Activated CD4-positive, alpha-beta memory T cell treated with anti-CD3 and anti-CD28 coated beads for 36 hours (primary cell): ENCODE measurements around the gene SPRR1A. TPM values are rescaled to one million over a fixed set of nuclear protein-coding genes. Genes with fewer than 3 reads are reported as not detected.

Experiments
- CTCF ChIA-PET: fragments of 350-600 bp; sonication (Branson Sonifier 250); formaldehyde crosslinking; loops from one replicate; lab custom pipeline; 2021; ENCODE audit warnings: antibody characterized with exemption, inconsistent platforms; lab: Charles Lee
- POLR2A ChIA-PET: fragments of 350-600 bp; sonication (Branson Sonifier 250); formaldehyde crosslinking; loops from one replicate; lab custom pipeline; 2021; ENCODE audit warnings: antibody characterized with exemption; lab: Charles Lee
- DNase-seq: peaks from one replicate; pipeline ENCODE4 v3.0.0-alpha.2; 2020
- H3K27ac Mint-ChIP-seq: one replicate; pipeline ENCODE4 v1.8.0; 2021; ENCODE audit warnings: mixed read lengths
- H3K27me3 Mint-ChIP-seq: one replicate; pipeline ENCODE4 v1.8.0; 2021; ENCODE audit warnings: mixed read lengths
- H3K36me3 Mint-ChIP-seq: one replicate; pipeline ENCODE4 v1.8.0; 2021; ENCODE audit warnings: mixed read lengths
- H3K4me1 Mint-ChIP-seq: one replicate; pipeline ENCODE4 v1.8.0; 2021; ENCODE audit warnings: low read depth, mixed read lengths
- H3K4me3 Mint-ChIP-seq: one replicate; pipeline ENCODE4 v1.8.0; 2021; ENCODE audit warnings: mild to moderate bottlenecking, mixed read lengths
- H3K9me3 Mint-ChIP-seq: one replicate; pipeline ENCODE4 v1.8.0; 2021; ENCODE audit warnings: mixed read lengths
- intact Hi-C: fragments of 100-400 bp; cut with micrococcal nuclease; formaldehyde crosslinking; loops from one replicate; pipeline ENCODE4 v1.15.1; 2023
- total RNA-seq, 2 experiments: library from RNA; stranded (reverse); gene quantifications; one replicate each; pipeline ENCODE4 v1.2.3, GENCODE V29; 2021

The SPRR1A gene
- total RNA-seq, 2 experiments from 2014 or later, result not detected

- ChIA-PET CTCF (no interaction called here), POLR2A (no interaction called here)
- Mint-ChIP-seq H3K4me3 (no peak overlapping the region), H3K9me3 (no peaks in the 10 kb centered on the region), H3K27ac (no peak overlapping the region), H3K27me3 (peaks cover 32% of the 10 kb centered on the region), H3K36me3 (no peaks in the 10 kb centered on the region), H3K4me1 (no peaks in the 10 kb centered on the region)
- DNase-seq, result no peak
- intact Hi-C loops, result no loop called here
Measured at GRCh38 chr1:152980676-152981075, 3.2 kb upstream of the SPRR1A start.

GRCh38 chr1:152981146-152981871 is 2.6 kb upstream of the SPRR1A start:
- Mint-ChIP-seq H3K4me1 (no peaks in the 10 kb centered on the region), H3K27ac (no peak overlapping the region), H3K9me3 (no peaks in the 10 kb centered on the region), H3K36me3 (no peaks in the 10 kb centered on the region), H3K27me3 (peaks cover 34% of the 10 kb centered on the region), H3K4me3 (no peak overlapping the region)
- CTCF ChIA-PET, result no interaction called here
- DNase-seq, result no peak
- POLR2A ChIA-PET, result no interaction called here
- intact Hi-C loops, result no loop called here

DNA sequence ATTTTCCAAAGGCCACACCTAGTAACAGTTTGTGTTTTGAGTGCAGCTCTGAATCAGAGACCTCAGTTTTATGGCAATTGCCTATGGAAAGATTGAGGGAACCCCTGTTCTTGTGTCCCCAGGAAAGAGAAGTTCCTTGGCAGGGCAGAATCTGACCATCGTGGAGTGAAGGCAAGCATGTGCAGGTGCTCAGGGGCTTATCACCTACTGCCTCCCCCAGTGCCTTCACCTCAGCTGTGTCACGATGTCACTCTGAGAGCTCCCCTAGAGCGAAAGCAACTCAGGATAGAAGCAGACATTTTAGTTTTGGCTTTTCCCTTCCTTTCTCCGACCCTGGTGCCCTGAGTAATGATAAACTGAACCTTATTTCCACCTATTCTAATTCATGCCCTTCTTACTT is 1.8 kb upstream of the SPRR1A start:
- H3K27ac Mint-ChIP-seq, result no peak overlapping the region
- H3K4me3 Mint-ChIP-seq, result no peak overlapping the region
- H3K9me3 Mint-ChIP-seq, result no peaks in the 10 kb centered on the region
- DNase-seq, result no peak
- ChIA-PET POLR2A (no interaction called here), CTCF (no interaction called here)
- no peaks in the 10 kb centered on the region for H3K36me3 Mint-ChIP-seq
- intact Hi-C loops, result no loop called here
- no peaks in the 10 kb centered on the region for H3K4me1 Mint-ChIP-seq
- peaks cover 36% of the 10 kb centered on the region for H3K27me3 Mint-ChIP-seq

- ChIA-PET CTCF (no interaction called here), POLR2A (no interaction called here)
- H3K9me3 Mint-ChIP-seq, result peaks cover 2% of the 10 kb centered on the region
- intact Hi-C loops, result no loop called here
- no peaks in the 10 kb centered on the region for H3K36me3 Mint-ChIP-seq
- H3K27ac Mint-ChIP-seq, result no peak overlapping the region
- no peak overlapping the region for H3K4me3 Mint-ChIP-seq
- no peaks in the 10 kb centered on the region for H3K4me1 Mint-ChIP-seq
- DNase-seq, result no peak
- peaks cover 44% of the 10 kb centered on the region for H3K27me3 Mint-ChIP-seq
Measured at GRCh38 chr1:152983234-152983633, 647 bp upstream of the SPRR1A start.

DNA sequence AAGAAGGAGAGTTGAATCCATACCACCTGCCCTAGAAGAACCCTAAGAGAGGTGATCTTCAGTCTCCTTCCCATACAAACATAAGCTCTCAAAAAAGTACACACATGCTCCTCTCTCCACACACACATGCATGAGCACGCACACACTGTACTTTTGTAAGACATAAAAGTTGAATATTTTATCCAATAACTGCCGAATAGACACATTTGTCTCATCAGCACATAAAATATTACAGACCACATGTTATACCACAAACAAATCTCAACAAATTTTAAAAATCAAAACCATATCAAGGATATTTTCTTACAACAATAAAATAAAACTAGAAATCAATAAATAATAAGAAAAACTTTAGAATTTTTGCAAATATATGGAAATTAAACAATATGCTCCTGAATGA is 2.7 kb downstream of the SPRR1A start:
- Mint-ChIP-seq H3K9me3 (peaks cover 2% of the 10 kb centered on the region), H3K27me3 (peaks cover 38% of the 10 kb centered on the region), H3K4me1 (no peaks in the 10 kb centered on the region), H3K4me3 (no peak overlapping the region), H3K36me3 (no peaks in the 10 kb centered on the region), H3K27ac (no peak overlapping the region)
- no peak for DNase-seq
- CTCF ChIA-PET, result no interaction called here
- intact Hi-C loops, result no loop called here
- POLR2A ChIA-PET, result no interaction called here

DNA sequence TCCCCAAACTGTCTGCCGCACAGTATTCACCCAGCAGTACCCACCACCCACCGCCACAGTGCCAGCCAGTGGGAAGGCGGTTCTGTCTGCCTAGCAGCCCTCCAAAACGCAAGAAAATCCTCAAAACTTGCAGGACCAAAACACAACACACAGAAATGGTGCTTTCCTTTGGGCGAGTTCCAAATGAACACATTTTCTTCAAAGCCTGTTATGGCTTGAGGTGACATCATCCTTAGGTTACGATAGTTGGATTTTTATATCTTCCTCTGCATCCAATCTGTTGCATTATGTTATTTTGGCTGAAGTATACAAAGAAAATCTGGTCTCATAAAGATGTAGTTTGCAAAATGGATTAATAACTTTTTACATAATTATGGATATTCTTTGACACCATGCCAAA is 9.3 kb downstream of the SPRR1A start:
- ChIA-PET CTCF (no interaction called here), POLR2A (no interaction called here)
- H3K27me3 Mint-ChIP-seq, result peaks cover 7% of the 10 kb centered on the region
- no peaks in the 10 kb centered on the region for H3K4me1 Mint-ChIP-seq
- no peak for DNase-seq
- H3K27ac Mint-ChIP-seq, result no peak overlapping the region
- H3K4me3 Mint-ChIP-seq, result no peak overlapping the region
- no peaks in the 10 kb centered on the region for H3K36me3 Mint-ChIP-seq
- intact Hi-C loops, result no loop called here
- no peaks in the 10 kb centered on the region for H3K9me3 Mint-ChIP-seq

GRCh38 chr1:152995842-152996241 is 12.0 kb downstream of the SPRR1A start:
- intact Hi-C loops, result no loop called here
- H3K4me3 Mint-ChIP-seq, result no peak overlapping the region
- H3K27me3 Mint-ChIP-seq, result peaks cover 12% of the 10 kb centered on the region
- no peaks in the 10 kb centered on the region for H3K36me3 Mint-ChIP-seq
- H3K9me3 Mint-ChIP-seq, result no peaks in the 10 kb centered on the region
- CTCF ChIA-PET, result no interaction called here
- DNase-seq, result no peak
- H3K27ac Mint-ChIP-seq, result no peak overlapping the region
- H3K4me1 Mint-ChIP-seq, result no peaks in the 10 kb centered on the region
- POLR2A ChIA-PET, result no interaction called here

- Mint-ChIP-seq H3K36me3 (no peaks in the 10 kb centered on the region), H3K27ac (no peak overlapping the region), H3K9me3 (no peaks in the 10 kb centered on the region), H3K4me3 (no peak overlapping the region), H3K4me1 (no peaks in the 10 kb centered on the region), H3K27me3 (peaks cover 14% of the 10 kb centered on the region)
- ChIA-PET CTCF (no interaction called here), POLR2A (no interaction called here)
- DNase-seq, result no peak
- intact Hi-C loops, result no loop called here
Measured at GRCh38 chr1:152996633-152997400, 12.9 kb downstream of the SPRR1A start.

DNA sequence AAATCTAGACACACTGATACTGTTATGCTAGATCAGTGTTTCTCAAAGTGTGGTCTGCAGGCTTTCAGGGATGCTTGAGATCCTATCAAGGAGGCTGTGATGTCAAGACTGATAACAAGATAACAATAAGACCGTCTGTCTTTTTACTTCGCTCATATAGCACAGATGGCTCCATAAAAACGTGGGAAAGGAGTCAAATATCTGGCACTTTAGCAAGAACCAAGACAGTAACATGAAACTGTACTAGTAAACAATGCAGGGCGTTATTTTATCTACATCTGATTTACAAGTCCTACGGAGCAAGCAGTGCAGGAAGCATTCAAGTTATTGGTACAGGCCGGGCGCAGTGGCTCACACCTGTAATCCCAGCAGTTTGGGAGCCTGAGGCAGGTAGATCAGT is 14.0 kb downstream of the SPRR1A start:
- no peaks in the 10 kb centered on the region for H3K4me1 Mint-ChIP-seq
- POLR2A ChIA-PET, result no interaction called here
- intact Hi-C loops, result no loop called here
- DNase-seq, result no peak
- CTCF ChIA-PET, result no interaction called here
- H3K27ac Mint-ChIP-seq, result no peak overlapping the region
- no peaks in the 10 kb centered on the region for H3K36me3 Mint-ChIP-seq
- peaks cover 14% of the 10 kb centered on the region for H3K27me3 Mint-ChIP-seq
- H3K4me3 Mint-ChIP-seq, result no peak overlapping the region
- H3K9me3 Mint-ChIP-seq, result no peaks in the 10 kb centered on the region

- H3K4me1 Mint-ChIP-seq, result no peaks in the 10 kb centered on the region
- ChIA-PET POLR2A (no interaction called here), CTCF (no interaction called here)
- DNase-seq, result no peak
- H3K36me3 Mint-ChIP-seq, result no peaks in the 10 kb centered on the region
- peaks cover 14% of the 10 kb centered on the region for H3K27me3 Mint-ChIP-seq
- no peak overlapping the region for H3K27ac Mint-ChIP-seq
- intact Hi-C loops, result no loop called here
- H3K4me3 Mint-ChIP-seq, result no peak overlapping the region
- no peaks in the 10 kb centered on the region for H3K9me3 Mint-ChIP-seq
Measured at GRCh38 chr1:152998476-152998875, 14.6 kb downstream of the SPRR1A start.

DNA sequence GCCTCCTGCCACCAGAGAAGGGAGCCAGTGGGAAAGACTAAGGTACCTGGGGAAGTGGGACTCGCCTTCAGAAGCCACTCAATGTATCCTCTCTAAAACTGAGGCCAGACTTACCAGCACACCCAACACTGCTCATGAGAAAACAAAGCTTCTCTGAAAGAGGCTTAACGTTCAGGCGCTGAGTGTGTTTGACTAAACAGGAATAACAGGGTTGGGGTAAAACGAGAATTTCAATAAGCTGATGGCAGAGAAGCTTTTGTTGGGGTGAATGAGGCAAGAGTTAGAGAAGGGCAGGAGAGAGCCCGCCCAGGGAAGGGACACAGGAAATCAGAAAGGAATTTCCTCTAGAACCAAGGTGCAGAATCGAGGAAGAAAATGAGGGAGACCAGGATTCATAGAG is 15.9 kb downstream of the SPRR1A start:
- no peaks in the 10 kb centered on the region for H3K9me3 Mint-ChIP-seq
- no peak overlapping the region for H3K27ac Mint-ChIP-seq
- POLR2A ChIA-PET, result no interaction called here
- no peak overlapping the region for H3K4me3 Mint-ChIP-seq
- CTCF ChIA-PET, result no interaction called here
- peaks cover 16% of the 10 kb centered on the region for H3K27me3 Mint-ChIP-seq
- intact Hi-C loops, result no loop called here
- no peaks in the 10 kb centered on the region for H3K4me1 Mint-ChIP-seq
- H3K36me3 Mint-ChIP-seq, result no peaks in the 10 kb centered on the region
- no peak for DNase-seq

DNA sequence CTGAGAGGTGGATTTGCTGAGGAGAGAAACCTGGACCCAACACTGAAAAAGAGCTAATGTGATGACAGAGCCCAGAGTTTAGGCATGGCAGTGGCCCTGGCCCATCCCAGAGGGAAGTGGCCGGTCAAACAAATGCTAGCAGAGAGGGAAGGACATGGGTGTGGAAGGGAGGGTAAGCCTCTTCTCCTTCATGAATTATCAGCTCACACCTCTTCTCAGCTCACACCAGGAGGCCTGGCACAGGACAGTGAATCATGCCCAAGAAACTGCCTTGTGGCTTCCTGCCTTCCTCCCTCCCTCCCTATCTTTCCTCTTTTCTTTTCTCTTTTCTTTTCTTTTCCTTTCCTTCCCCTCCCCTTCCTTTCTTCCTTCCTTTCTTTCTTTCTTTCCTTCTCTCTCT is 16.4 kb downstream of the SPRR1A start:
- no peaks in the 10 kb centered on the region for H3K9me3 Mint-ChIP-seq
- ChIA-PET POLR2A (no interaction called here), CTCF (no interaction called here)
- no peak for DNase-seq
- no peaks in the 10 kb centered on the region for H3K36me3 Mint-ChIP-seq
- no peaks in the 10 kb centered on the region for H3K4me1 Mint-ChIP-seq
- no peak overlapping the region for H3K4me3 Mint-ChIP-seq
- no peak overlapping the region for H3K27ac Mint-ChIP-seq
- intact Hi-C loops, result no loop called here
- peaks cover 13% of the 10 kb centered on the region for H3K27me3 Mint-ChIP-seq

GRCh38 chr1:153001382-153001781 is 17.5 kb downstream of the SPRR1A start, which contains the start of gene SPRR3:
SPRR3 (plus strand) TSS chr1:153001749; CDS start chr1:153003021, 1,272 bp downstream.
- intact Hi-C loops, result no loop called here
- no peak for DNase-seq
- H3K27ac Mint-ChIP-seq, result no peak within 1 kb of the TSS
- H3K36me3 Mint-ChIP-seq, result no peaks in the 10 kb centered on the region
- no peaks in the 10 kb centered on the region for H3K4me1 Mint-ChIP-seq
- CTCF ChIA-PET, result no interaction called here
- peaks cover 13% of the 10 kb centered on the region for H3K27me3 Mint-ChIP-seq
- no peak within 1 kb of the TSS for H3K4me3 Mint-ChIP-seq
- H3K9me3 Mint-ChIP-seq, result no peaks in the 10 kb centered on the region
- POLR2A ChIA-PET, result interaction anchor here (0.7 kb wide), 1 partner anchor 17 kb away, joined by 3 read pairs; the partner anchor contains the start of gene SPRR1A
